Cerebellar nuclear complex (tissue), 1 donor: ENCODE measurements around the gene PTPN13.

Experiments
- DNase-seq, 2 experiments: peaks; one replicate each; lab custom pipeline; 2025; lab: John Stamatoyannopoulos, UW

PTPN13 gene

DNA sequence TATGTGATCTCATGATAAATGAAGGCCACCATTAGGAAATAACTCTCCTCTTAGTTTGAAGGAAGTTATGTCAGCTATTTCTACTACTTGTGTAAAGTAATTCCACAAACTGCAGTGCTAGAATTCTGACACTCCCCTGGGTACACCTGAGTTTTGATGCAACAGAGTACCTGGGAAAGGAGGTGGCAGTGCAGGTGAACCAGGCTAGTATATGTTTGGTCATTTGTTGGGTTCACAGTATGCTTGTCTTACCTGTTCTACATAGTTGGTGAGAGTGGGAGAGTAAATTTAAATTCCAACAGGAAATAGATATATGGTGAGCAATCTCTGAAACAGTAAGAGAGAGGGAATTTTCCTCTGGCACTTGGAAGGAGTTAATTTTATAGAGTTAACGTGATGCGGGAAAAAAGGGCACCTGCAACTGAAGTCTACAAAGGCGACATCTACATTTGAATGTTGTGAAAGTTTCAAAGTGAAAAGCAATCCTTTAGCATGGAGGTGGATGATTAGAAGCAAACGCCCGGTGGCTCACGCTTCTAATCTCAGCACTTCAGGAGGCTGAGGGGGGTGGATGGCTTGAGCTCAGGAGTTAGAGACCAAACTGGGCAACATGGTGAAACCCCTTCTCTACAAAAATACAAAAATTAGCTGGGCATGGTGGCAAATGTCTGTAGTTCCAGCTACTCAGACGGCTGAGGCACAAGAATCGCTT lies 263.4 kb downstream of the PTPN13 start:
- DNase-seq = no peak
